HG03103 (cell line): ENCODE measurements around the gene IFIH1.

ENCODE experiments used
- ATAC-seq: cut with Tn5 transposase; IDR thresholded peaks from one replicate; pipeline ENCODE4 v1.9.1; 2021; ENCODE audit warnings: low read depth; ENCODE audit not compliant: unreplicated experiment

Gene IFIH1

DNA sequence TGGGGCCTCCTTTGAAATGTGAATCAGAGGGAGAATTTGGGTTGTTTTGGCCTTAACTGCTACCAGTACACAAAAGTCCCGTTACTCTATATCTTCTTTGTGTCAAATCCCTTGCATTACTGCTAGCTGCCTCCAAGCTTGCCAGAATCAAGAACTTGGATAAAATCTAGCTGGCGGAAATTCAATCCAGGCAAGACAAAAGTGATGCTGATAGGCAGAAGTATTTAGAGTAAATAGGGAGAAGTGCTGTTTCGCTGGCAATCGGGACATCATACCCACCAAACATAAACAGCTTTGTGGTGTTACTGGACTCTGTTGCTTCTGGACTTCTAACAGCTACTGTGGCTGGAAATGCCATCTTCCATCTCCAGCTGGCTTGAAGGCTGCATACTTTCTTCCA, 2.5 kb downstream of the IFIH1 start:
- ATAC-seq, result no peak

DNA sequence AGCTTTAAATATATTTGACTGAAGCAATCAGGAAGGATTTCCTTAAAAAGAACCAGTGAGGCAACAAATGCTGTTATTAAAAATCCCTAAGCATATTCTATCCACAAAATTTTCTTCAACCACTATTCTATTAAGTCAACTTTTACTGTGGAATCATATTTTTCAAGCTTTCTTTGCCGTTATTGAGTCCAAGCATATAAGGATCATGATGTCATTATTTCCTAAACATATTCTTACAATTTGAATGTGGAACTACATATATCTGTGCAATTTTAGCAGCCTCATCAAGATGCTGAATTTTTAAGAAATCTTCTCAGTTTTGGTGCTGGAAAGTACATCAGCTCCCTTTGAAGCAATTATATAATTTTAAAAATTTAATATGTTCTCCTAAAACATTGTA, 5.6 kb downstream of the IFIH1 start:
- no peak for ATAC-seq

DNA sequence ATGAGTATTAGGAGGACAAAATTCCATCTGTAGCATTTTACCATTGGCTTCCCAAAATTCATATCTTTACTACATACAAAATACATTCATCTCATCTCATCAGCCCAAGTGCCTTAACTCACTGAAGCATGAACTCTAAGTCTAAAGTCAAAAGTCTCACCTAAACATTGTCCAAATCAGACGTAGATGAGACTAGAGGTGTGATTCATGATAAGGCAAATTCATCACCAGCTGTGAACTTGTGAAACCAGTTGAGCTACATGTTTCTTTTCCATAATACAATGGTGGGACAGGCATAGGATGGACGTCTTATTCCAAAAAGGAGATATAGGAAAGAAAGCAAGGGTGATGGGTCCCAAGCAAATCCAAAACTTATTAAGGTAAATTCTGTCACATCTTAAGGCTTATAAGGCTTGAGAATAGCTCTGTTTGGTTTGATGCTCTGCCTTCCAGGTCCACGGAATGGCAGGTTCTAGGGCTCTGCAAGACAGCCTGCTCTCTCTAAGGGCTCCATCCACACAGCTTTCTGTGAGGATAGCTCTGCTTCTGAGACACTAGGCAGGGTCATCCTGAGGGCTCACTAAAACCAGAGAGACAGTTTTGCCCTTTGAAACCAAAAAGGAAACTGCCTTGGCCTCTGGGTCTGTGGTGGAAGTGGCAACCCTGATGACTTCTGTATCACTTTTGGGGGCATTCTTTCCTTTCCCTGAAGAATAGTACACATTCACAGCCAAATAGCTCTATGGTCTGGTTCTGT, 9.6 kb downstream of the IFIH1 start:
- ATAC-seq, result no peak

DNA sequence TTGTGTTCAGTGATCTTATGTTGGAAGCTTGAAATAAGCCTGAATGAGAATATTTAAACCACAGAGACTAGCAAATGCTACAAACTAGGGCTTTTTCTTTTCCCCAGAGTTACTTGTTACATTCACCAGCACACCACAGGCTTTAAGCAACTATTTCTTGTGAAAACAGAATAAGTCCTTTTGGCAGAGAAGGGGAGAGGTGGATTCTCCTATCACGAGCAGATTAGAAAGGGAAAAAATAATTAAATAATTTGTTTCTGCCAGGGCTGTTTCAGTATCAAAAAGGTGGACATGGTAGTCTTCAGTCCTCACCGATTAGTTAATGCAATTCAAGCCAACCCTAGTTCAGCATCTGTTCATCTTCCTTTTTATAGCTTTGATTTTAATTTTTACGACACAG, 12.6 kb downstream of the IFIH1 start:
- ATAC-seq, result no peak

DNA sequence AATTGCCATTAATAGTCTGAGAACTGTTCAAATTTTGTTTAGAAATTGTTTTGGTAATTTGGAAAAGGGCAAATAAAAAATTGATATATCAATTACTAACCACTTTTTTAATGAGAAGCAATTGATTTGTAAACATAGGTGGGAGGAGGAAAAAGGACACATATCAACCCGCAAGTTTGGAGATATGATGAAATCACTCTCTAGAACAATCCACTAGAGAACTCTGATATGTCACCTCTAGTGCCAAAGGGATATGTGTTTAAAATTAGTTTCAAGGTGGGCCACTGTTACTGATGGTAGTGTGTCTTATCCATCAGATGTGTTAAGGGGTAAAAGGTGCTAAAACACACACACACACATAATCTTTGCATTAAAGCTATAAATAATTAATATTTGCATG, 16.6 kb downstream of the IFIH1 start:
- no peak for ATAC-seq

DNA sequence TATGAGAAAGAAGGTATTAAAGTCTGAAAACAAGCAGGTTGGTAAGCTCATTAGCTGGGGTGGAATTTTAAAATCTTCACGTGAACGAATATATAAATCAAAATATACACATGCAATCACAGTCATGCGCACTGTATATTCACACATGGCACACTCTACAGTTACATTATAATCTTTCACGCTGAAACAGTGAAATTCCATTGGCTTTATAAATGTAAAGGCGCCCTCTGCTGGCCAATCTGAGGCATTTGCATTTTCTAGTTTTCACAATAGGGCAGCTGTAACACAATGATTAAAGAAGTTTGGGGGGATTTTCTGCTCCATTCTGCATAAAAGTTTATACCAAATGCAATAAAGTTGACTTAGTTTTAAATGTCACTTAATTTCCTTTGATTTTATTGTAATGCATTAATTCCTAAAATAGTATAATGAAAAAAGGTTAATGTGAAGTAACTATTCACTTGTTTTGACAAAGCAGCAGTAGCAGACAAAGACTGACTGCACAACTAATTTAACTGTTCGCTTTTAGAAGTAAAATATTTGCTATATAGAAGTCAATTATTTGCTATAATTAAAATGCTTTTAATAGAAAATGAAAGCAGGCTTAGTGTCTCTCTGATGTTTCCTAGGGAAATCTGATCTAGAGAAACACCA, 17.2 kb downstream of the IFIH1 start:
- ATAC-seq, result peak; percentile 79

DNA sequence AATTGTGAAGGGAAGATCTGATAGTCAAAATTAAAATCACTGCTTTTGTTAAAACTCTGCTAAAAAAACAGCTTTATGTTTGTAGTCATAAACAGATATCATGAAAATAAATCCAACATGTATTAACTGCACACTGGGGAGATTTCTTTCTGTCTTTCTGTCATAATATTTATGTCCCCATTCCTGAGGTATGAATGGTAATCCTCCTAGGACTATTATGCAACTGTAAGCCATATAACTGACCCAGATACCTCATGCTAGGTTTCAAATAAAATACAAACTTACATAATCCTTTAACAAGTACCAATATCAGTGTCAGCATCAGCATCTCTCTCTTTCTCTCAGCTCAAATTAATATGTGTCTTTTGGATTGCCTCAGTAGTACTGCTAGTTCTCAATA, 18.2 kb downstream of the IFIH1 start:
- ATAC-seq, result no peak

DNA sequence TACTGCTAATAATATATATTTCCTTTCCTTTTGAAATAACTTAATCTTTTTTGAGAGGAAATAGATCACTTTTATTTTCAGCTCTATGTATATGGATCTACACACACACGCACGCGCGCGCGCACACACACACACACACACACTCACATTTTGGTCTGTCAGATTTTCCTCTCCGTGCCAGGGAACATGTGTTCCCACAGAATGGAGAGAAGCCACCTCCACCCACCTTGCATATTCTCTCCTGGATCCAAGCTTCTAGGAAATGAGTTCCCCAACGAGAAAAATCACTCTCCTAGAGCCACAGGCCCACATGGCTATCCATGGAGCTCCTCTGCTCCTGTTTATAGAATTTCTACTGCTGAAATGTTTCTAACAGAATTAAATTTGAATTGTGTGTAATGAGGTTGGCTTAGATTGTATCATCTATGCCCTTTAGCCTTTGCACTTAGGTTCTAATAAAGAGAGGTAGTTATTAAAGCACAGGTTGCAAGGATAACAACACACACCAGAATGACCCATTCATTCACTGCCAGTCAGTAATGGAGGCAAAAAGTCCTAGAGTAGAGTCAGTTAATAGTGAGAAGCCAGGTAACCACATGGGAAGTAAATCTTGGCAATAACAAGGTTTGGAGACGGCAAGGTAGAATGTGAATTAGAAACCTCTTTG, 19.7 kb downstream of the IFIH1 start:
- ATAC-seq, result no peak

DNA sequence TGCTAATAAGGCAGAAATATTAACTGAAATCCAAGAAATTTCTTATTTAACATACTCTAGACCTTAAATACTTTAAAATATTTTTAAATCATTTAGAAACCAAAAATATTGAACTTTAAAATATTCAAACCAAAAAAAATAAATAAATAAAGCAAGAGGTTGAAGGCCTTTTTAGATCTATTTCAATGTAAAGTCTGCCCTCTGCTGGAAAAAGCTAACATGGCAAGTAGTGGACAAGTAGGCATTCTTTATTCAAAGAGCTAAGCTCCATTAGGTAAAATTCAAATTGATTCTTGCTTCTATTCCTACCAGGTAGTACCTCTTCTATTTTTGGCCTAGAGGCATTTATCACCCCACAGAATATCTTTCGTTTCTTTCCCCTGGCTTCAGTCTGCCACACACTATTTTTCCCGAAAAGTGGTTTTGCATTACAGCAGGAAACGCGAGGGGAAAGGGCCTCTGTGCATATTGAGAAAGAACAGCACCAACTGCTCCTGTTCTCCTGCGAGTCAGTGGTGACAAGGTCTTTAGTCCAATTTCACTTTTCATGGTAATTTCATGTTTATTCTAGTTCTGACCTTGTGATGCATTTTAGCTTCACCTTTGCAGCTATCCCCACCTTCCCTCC, 20.4 kb downstream of the IFIH1 start:
- ATAC-seq, result no peak

DNA sequence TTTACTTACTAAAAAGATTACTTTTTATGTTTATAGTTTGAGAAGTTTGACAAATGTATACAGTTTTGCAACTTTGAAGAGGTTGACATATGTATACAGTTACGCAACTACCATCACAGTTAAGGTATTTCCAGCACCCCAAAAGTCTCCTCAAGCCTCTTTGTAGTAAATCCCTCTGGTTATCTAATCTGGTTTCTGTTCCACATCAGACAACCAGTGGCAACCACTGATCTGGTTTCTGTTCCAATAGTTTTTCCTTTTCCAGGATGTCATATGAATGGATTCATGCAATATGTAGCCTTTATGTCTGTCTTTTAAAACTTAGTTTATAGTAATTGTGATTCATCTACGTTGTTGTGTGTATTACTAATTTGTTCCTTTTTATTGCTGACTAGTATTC, 23.5 kb downstream of the IFIH1 start:
- no peak for ATAC-seq

DNA sequence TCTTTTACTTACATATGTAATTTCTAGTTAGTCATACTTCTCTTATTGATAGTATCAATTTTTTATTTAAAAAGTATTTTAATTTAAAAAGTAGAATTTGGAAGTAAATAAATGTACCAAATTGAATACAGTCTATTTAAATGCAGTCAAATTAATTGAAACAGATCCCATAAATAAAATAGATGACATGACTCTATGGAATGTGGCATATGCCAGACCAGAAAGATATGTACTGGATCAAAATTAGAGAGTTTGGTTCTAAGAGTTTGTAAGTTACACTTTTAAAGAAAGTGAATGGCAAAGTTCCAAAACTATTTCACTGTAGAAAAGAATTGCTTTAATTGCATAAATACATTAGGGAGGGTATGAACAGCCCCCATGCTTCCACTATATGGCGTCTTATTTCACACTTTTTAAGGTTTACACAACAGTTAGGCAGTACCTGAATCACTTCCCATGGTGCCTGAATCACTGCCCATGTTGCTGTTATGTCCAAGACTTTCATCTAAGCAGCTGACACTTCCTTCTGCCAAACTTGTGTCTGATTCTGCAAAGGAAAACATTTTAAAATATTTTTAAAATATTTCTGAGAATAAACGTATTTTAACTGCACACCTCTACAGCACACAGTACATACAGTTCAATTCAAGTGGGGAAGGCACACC, 25.2 kb downstream of the IFIH1 start:
- no peak for ATAC-seq

DNA sequence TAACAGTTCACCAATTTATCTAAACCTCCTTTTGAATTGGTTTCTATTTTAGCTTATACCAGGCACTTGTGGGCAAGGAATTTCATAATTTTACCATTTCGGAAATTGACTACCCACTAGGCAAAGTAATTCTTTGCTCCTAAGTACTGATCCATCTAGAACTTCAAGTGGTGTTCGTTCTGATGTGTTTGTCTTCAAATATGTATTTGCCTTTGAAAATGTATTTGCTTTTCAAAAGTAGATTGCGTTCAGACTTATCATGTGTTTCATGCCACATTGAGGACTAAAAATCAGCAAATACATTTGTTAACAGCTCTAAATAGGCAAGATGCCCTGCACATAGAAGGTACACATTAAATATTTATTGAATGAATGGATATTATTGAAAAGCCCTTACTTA, 26.7 kb downstream of the IFIH1 start:
- no peak for ATAC-seq

DNA sequence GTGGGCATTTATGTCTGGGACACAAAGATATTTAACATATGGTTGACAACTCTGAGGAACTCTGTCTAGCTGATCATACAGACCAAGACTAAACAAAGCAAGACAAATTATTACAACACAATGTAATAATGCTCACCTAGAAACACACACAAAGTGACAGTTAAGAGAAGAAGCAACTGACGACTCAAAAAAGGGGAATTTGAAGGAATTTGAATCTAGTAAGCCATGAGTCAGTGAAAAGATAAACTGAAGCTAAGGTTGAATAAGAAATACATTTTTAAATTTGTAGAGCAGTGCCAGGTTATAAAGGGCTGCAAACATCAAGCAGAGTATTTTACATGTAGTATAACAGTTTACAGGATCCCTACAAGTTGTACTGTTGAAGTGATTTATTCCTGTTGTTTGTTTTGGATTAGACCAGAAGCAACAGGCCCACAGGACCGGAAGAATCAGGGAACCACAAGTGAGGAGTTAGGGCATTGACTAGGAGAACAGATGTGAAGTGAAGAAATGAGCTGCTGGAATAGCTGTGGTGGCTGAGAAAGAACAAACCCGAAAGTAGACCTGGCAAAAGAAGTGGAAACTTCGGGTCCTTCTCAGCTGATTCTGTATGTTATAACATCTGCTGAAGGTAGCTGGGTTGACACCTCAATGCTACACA, 35.6 kb downstream of the IFIH1 start:
- no peak for ATAC-seq

DNA sequence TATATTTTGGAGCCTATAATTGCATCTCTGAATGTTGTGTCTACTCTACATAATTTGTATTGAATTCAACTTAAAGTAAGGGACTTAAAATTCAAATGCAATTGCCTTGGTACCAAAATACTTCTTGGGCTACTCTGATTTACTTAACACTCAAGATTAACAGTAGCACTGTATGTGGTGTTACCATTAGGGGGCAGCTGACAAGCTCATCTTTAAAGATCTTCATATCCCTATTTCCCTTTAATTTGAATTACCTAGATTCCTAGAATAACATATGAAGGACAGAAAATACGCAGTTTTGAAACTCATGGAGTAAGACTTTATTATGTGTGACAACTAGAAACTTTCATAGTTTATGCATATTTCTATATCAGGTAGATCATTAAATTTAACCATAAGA, 37.8 kb downstream of the IFIH1 start:
- no peak for ATAC-seq

DNA sequence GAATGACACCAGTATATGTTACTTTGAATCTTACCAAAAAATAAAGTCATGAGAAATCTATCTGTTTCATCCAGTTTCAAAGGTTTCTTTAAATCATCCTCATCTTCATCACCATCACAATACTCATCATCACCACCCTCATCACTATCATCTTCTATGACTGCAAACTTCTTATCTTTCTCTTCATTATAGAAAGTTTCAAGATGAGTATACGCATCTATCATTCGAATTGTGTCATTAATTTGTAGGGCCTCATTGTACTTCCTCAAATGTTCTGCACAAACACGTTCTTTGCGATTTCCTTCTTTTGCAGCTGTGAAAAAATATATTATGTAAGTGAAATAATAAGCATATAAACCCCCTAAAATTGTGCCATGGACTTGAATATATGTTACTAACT, 41.1 kb downstream of the IFIH1 start:
- no peak for ATAC-seq

DNA sequence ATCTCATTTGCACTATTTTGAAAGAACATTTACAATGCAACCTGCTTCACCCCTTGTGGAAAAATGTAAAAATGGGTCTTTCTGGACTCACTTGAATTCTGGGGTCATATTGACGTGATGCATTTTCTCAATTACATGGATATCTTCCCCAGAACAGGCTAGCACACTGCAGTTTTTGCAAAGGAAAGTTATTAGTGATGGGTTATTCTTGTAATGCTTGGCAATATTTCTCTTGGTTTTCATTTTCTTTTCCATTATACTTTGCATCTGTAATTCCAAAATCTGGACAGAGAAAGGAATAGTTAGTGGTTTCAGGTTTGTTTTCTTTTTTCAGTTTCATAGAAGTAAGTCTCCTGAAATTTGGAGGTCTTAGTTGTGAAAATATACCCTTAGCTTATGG, 50.5 kb downstream of the IFIH1 start:
- no peak for ATAC-seq

DNA sequence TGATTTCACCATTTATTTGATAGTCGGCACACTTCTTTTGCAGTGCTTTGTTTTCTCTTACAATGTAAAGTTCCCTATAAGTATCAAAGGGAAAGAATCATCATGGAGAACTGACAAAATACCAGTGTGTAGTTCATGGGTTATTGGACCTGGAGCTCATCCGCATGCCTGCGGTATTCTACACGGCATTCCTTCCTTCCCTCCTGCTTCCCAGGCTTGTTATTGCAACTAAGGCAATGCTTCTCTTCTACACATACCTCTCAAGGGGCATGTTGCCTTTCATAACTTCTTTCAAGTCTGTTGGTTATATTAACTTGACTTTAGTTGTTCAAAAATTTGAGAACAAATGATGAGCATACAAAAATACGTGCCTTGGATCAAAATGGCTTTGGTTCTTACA, 51.0 kb downstream of the IFIH1 start:
- no peak for ATAC-seq

DNA sequence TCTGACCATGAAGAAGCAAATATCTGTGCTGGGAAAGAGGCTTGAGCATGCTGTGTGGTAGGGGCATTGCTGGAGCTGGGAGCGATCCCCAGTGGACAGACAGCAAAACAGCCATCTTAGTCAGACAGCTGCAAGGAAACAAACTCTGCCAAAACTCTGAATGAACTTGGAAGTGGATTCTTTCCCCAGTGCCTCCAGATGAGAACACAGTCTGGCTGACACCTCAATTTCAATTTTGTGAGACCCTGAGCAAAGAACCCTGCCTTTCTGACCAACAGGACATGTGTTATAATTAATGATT, 52.1 kb downstream of the IFIH1 start:
- no peak for ATAC-seq

DNA sequence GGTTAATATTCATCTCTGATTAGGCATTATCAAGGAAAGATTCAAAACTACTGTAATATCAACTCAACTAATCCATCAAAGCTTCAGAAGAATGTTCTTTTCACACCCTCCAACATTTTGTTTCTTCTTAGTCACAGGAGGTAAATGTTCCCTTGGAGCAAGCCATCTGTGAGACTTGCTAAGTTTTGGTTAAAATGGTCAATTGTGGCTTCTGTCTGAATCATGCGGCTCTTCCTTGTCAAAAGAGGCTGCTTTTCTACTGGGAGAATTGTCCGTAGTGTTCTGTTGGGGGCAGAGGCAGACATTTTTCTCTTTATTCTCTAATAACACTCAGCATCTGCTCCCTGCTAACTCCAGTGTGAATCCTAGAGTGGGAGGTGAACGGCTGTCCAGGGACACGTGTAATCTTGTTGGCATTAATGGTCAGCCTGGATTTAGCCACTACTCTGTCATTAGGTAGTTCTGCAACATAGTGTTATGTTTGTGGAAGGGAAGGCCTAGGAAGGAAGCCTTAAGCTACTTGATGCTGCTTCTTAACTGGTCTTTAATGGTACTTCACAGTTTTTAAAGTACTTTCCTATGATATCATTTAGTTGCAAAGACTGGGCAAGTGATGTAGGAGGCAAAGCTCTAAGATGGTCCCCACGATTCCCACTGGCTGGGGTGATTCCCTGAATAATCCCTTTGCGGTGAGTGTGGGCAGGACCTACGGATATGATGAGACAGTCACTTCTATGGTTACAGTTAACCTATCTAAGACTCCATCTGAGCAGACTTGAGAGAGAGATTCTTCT, 52.6 kb downstream of the IFIH1 start:
- no peak for ATAC-seq
